G401 (cell line): Measurements from ENCODE around the gene CD19. TPM values are rescaled to one million over a fixed set of nuclear protein-coding genes. Genes with fewer than 3 reads are reported as not detected.
"Not testable (repeated sequence)": the region's sequence is repeated elsewhere in the genome, so short reads cannot be mapped to it uniquely, and the experiment has no call there.

ENCODE experiments used
- DNase-seq: peaks from one replicate; pipeline ENCODE4 v3.0.0-alpha.2; 2015; ENCODE audit warnings: low spot score
- in situ Hi-C: cut with HindIII; loops from 2 replicates; pipeline ENCODE4 v1.10.0; 2016; ENCODE audit warnings: low sequenced_read_pairs, mixed read lengths
- total RNA-seq: library from RNA; depleted of rRNA; stranded (reverse); fragments of >200 nt; shearing (Covaris generic); gene quantifications from 2 replicates; pipeline ENCODE4 v1.2.3, GENCODE V29; 2014

Gene CD19
- total RNA-seq, 1 experiment from 2014 or later, result 0.10 TPM

- DNase-seq, result peak; percentile 27
- in situ Hi-C loops, result no loop called here
Measured at GRCh38 chr16:28932339-28933141, 769 bp downstream of the CD19 start.

- no peak for DNase-seq
- in situ Hi-C loops, result no loop called here
Measured at GRCh38 chr16:28933171-28933570, 1.4 kb downstream of the CD19 start.

GRCh38 chr16:28935346-28935745, 3.6 kb downstream of the CD19 start:
- no peak for DNase-seq
- in situ Hi-C loops, result no loop called here

GRCh38 chr16:28935924-28936783, 4.4 kb downstream of the CD19 start:
- in situ Hi-C loops, result no loop called here
- peak; percentile 26 for DNase-seq

- in situ Hi-C loops, result no loop called here
- DNase-seq, result no peak
Measured at GRCh38 chr16:28936784-28937155, 5.0 kb downstream of the CD19 start.

- no peak for DNase-seq
- in situ Hi-C loops, result no loop called here
Measured at GRCh38 chr16:28937222-28937876, 5.6 kb downstream of the CD19 start.

- in situ Hi-C loops, result no loop called here
Measured at GRCh38 chr16:28938721-28939120, 7.0 kb downstream of the CD19 start.

GRCh38 chr16:28939825-28940224, 8.1 kb downstream of the CD19 start:
- in situ Hi-C loops, result not testable (repeated sequence)

More at GRCh38 chr16:28938721-28939120, 7.0 kb downstream of the CD19 start:
- no peak for DNase-seq

GRCh38 chr16:28943281-28943680, 11.5 kb downstream of the CD19 start:
- in situ Hi-C loops, result no loop called here

More at GRCh38 chr16:28939825-28940224, 8.1 kb downstream of the CD19 start:
- DNase-seq, result not testable (repeated sequence)

GRCh38 chr16:28946681-28947080, 14.9 kb downstream of the CD19 start:
- in situ Hi-C loops, result no loop called here
- no peak for DNase-seq

More at GRCh38 chr16:28943281-28943680, 11.5 kb downstream of the CD19 start:
- DNase-seq, result no peak

GRCh38 chr16:28950648-28951409, 19.1 kb downstream of the CD19 start, which contains the start of gene NFATC2IP:
Gene NFATC2IP, plus strand, starts transcription at chr16:28950937. Its CDS starts 75 bp downstream, at chr16:28951012.
- DNase-seq, result peak; percentile 100
- in situ Hi-C loops, result no loop called here

- in situ Hi-C loops, result no loop called here
- no peak for DNase-seq
Measured at GRCh38 chr16:28951410-28951943, 19.7 kb downstream of the CD19 start.

GRCh38 chr16:28958216-28958615, 26.4 kb downstream of the CD19 start:
- in situ Hi-C loops, result no loop called here
- no peak for DNase-seq

- in situ Hi-C loops, result no loop called here
- no peak for DNase-seq
Measured at GRCh38 chr16:28958836-28959235, 27.1 kb downstream of the CD19 start.

GRCh38 chr16:28964072-28964471, 32.3 kb downstream of the CD19 start:
- no peak for DNase-seq
- in situ Hi-C loops, result no loop called here

GRCh38 chr16:28964496-28964895, 32.7 kb downstream of the CD19 start:
- in situ Hi-C loops, result no loop called here
- no peak for DNase-seq

- in situ Hi-C loops, result no loop called here
- DNase-seq, result no peak
Measured at GRCh38 chr16:28967156-28967555, 35.4 kb downstream of the CD19 start.

- in situ Hi-C loops, DNase-seq: not testable (repeated sequence)
Measured at GRCh38 chr16:28969696-28970095, 37.9 kb downstream of the CD19 start.

GRCh38 chr16:28974007-28974436, 42.3 kb downstream of the CD19 start:
- DNase-seq, result peak; percentile 74
- in situ Hi-C loops, result no loop called here
